NT2/D1 (cell line): ENCODE data around the gene CDH5.

Experiments
- SUZ12 ChIP-seq: IDR thresholded peaks from 2 replicates; pipeline ENCODE4 v1.6.1; 2011; ENCODE audit not compliant: insufficient read length, insufficient read depth; ENCODE audit errors: extremely low read depth
- ZNF274 ChIP-seq: IDR thresholded peaks from 2 replicates; pipeline ENCODE4 v1.6.1; 2011; ENCODE audit warnings: mild to moderate bottlenecking, low read depth, low read length

DNA sequence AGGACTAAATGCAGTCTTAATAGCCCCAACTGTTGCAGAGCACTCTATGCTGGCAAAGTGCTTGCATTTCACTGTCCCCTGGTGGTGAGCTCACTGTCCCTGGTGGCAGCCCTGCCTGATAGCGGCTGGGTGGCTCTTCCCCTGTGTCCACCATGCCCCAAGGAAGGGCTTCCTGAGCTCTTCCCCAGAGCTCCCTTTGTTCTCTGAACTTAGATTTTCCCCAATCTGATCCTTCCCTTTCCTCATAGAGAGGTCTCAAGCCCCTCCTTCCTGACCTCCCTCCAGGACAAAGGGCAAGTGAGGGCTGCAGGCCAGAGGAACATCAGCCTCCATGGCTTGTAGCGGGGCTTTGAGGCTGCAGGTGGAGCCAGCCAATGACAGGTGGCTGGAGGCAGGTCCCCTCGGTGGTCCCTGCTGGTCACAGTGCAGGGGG, 77.6 kb downstream of the CDH5 start:
- TF ChIP-seq ZNF274 (no peak), SUZ12 (no peak)
